AG20443 (cell line): ENCODE data around the gene TP73.
"Not testable (repeated sequence)": the region's sequence is repeated elsewhere in the genome, so short reads cannot be mapped to it uniquely, and the experiment has no call there.

Experiments used
- DNase-seq: peaks from one replicate; pipeline ENCODE4 v3.0.0; 2012; ENCODE audit warnings: low spot score, mixed read lengths

The TP73 gene

GRCh38 chr1:3618881-3619671 lies 33.2 kb upstream of the TP73 start:
- peak; percentile 87 for DNase-seq

- no peak for DNase-seq
Observed at GRCh38 chr1:3620708-3621107, 31.6 kb upstream of the TP73 start.

GRCh38 chr1:3621151-3621671 lies 31.1 kb upstream of the TP73 start:
- not testable (repeated sequence) for DNase-seq

GRCh38 chr1:3622102-3622501 lies 30.2 kb upstream of the TP73 start:
- DNase-seq, result not testable (repeated sequence)

- no peak for DNase-seq
Observed at GRCh38 chr1:3623441-3624199, 28.7 kb upstream of the TP73 start.

GRCh38 chr1:3624200-3625136 lies 27.8 kb upstream of the TP73 start, which contains the start of gene TPRG1L:
TPRG1L (plus strand) TSS chr1:3625015; CDS start chr1:3625073, 58 bp downstream.
- DNase-seq, result peak; percentile 100

- peak; percentile 56 for DNase-seq
Observed at GRCh38 chr1:3625151-3625907, 27.0 kb upstream of the TP73 start.

- DNase-seq, result no peak
Observed at GRCh38 chr1:3626025-3626424, 26.3 kb upstream of the TP73 start.

GRCh38 chr1:3627515-3628253 lies 24.6 kb upstream of the TP73 start:
- no peak for DNase-seq

GRCh38 chr1:3628445-3628844 lies 23.9 kb upstream of the TP73 start:
- DNase-seq, result no peak

GRCh38 chr1:3629561-3630160 lies 22.7 kb upstream of the TP73 start:
- no peak for DNase-seq

- no peak for DNase-seq
Observed at GRCh38 chr1:3630161-3630611, 22.1 kb upstream of the TP73 start.

GRCh38 chr1:3630914-3631313 lies 21.4 kb upstream of the TP73 start:
- no peak for DNase-seq

GRCh38 chr1:3631320-3632260 lies 20.7 kb upstream of the TP73 start:
- DNase-seq, result no peak

GRCh38 chr1:3632298-3632697 lies 20.0 kb upstream of the TP73 start:
- DNase-seq, result no peak

GRCh38 chr1:3632716-3633343 lies 19.5 kb upstream of the TP73 start:
- no peak for DNase-seq

- no peak for DNase-seq
Observed at GRCh38 chr1:3633344-3634058, 18.8 kb upstream of the TP73 start.
